GM12878 (cell line): Measurements from ENCODE around the gene SNRPD1. TPM values are rescaled to one million over a fixed set of nuclear protein-coding genes. Genes with fewer than 3 reads are reported as not detected.

ENCODE experiments used
- ATF7 ChIP-seq: fragments of 450-650 bp; IDR thresholded peaks from 2 replicates; pipeline ENCODE4 v1.6.1; 2016; ENCODE audit warnings: low read depth, mild to moderate bottlenecking
- BHLHE40 ChIP-seq, 2 experiments: fragments of 450-650 bp in 1 of 2; IDR thresholded peaks; 2 replicates each; pipeline ENCODE4 v1.6.1; 2011 to 2017; ENCODE audit warnings: low read depth in 2 of 2, borderline replicate concordance in 1 of 2, improper control_type of control experiment in 1 of 2, low read length in 1 of 2, mild to moderate bottlenecking in 1 of 2
- BMI1 ChIP-seq: fragments of 450-650 bp; IDR thresholded peaks from 2 replicates; pipeline ENCODE4 v1.6.1; 2016; ENCODE audit warnings: mild to moderate bottlenecking, moderate library complexity, borderline replicate concordance
- ELK1 ChIP-seq: IDR thresholded peaks from 2 replicates; pipeline ENCODE4 v1.6.1; 2012; ENCODE audit warnings: low read depth, low read length, improper control_type of control experiment
- IKZF1 ChIP-seq: fragments of 450-650 bp; conservative IDR thresholded peaks from 2 replicates; pipeline ENCODE4 v1.6.1; 2017; ENCODE audit warnings: antibody characterized with exemption, mild to moderate bottlenecking
- IKZF2 ChIP-seq, 2 experiments: fragments of 450-650 bp; IDR thresholded peaks; 2 replicates each; pipeline ENCODE4 v1.6.1; 2017; ENCODE audit warnings: mild to moderate bottlenecking in 2 of 2, moderate library complexity in 2 of 2
- JUNB ChIP-seq: IDR thresholded peaks from 2 replicates; pipeline ENCODE4 v1.6.1; 2016; ENCODE audit warnings: antibody characterized with exemption, mild to moderate bottlenecking
- KDM1A ChIP-seq: fragments of 200-600 bp; sonication (generic); IDR thresholded peaks from 2 replicates; pipeline ENCODE4 v1.6.1; 2016; ENCODE audit warnings: borderline replicate concordance
- MTA2 ChIP-seq: fragments of 450-650 bp; IDR thresholded peaks from 2 replicates; pipeline ENCODE4 v1.6.1; 2016; ENCODE audit warnings: low read depth, mild to moderate bottlenecking, moderate library complexity
- NRF1 ChIP-seq: conservative IDR thresholded peaks from 2 replicates; pipeline ENCODE4 v1.6.1; 2011; ENCODE audit warnings: mild to moderate bottlenecking, low read depth, low read length, improper control_type of control experiment
- POLR2A ChIP-seq: IDR thresholded peaks from 2 replicates; pipeline ENCODE4 v1.6.1; 2011; ENCODE audit warnings: low read depth, mild to moderate bottlenecking, low read length
- POLR2AphosphoS2 ChIP-seq: IDR thresholded peaks from 2 replicates; pipeline ENCODE4 v1.6.1; 2011; ENCODE audit warnings: low read depth, mild to moderate bottlenecking, low read length, improper control_type of control experiment, moderate library complexity
- RAD21 ChIP-seq: IDR thresholded peaks from 2 replicates; pipeline ENCODE4 v1.6.1; 2011; ENCODE audit warnings: mild to moderate bottlenecking, low read depth, low read length, moderate library complexity; ENCODE audit not compliant: insufficient read depth
- RCOR1 ChIP-seq: conservative IDR thresholded peaks from 2 replicates; pipeline ENCODE4 v1.6.1; 2012; ENCODE audit warnings: low read depth, low read length, improper control_type of control experiment
- RFX5 ChIP-seq: IDR thresholded peaks from 2 replicates; pipeline ENCODE4 v1.6.1; 2011; ENCODE audit warnings: low read depth, low read length, improper control_type of control experiment
- SMAD5 ChIP-seq: IDR thresholded peaks from 2 replicates; pipeline ENCODE4 v1.6.1; 2016; ENCODE audit warnings: antibody characterized with exemption, low read depth
- SUZ12 ChIP-seq: fragments of 200-600 bp; sonication (generic); IDR thresholded peaks from one replicate; pipeline ENCODE4 v1.6.1; 2018; ENCODE audit warnings: antibody characterized with exemption, mild to moderate bottlenecking; ENCODE audit not compliant: unreplicated experiment
- TCF7 ChIP-seq: IDR thresholded peaks from 2 replicates; pipeline ENCODE4 v1.6.1; 2014; ENCODE audit warnings: antibody characterized with exemption, borderline replicate concordance
- YY1 ChIP-seq: IDR thresholded peaks from 2 replicates; pipeline ENCODE4 v1.6.1; 2011; ENCODE audit warnings: low read depth, mild to moderate bottlenecking, low read length
- ZBTB33 ChIP-seq: fragments of 450-650 bp; IDR thresholded peaks from 2 replicates; pipeline ENCODE4 v1.6.1; 2017; ENCODE audit warnings: mild to moderate bottlenecking
- ZNF217 ChIP-seq: fragments of 450-650 bp; IDR thresholded peaks from 2 replicates; pipeline ENCODE4 v1.6.1; 2017; ENCODE audit warnings: antibody characterized with exemption, mild to moderate bottlenecking
- ZNF24 ChIP-seq: fragments of 450-650 bp; IDR thresholded peaks from 2 replicates; pipeline ENCODE4 v1.6.1; 2017; ENCODE audit warnings: antibody characterized with exemption, mild to moderate bottlenecking
- polyA plus RNA-seq, 11 experiments: library from polyadenylated mRNA; depleted of rRNA in 4 of 11; unstranded in 6 of 11; stranded (reverse) in 5 of 11; fragments of >200 nt; fragmentation: Nextera tagmentation in 4 of 11; fragmentation: Illumina TruSeq in 1 of 11; extraction: Ambion mirVana in 4 of 11; extraction: Trizol in 1 of 11; gene quantifications; 1 replicate in 1 of 11; 2 replicates in 10 of 11; pipeline versions ENCODE4 v1.2.1 to v1.2.3, GENCODE V29; 2011 to 2016; ENCODE audit warnings: inconsistent platforms in 2 of 11, missing spikeins in 2 of 11, low read depth in 1 of 11
- total RNA-seq, 4 experiments: library from RNA; depleted of rRNA in 3 of 4; stranded (reverse); fragments of >200 nt in 3 of 4; fragmentation: Illumina TruSeq in 1 of 4; extraction: Trizol in 1 of 4; gene quantifications; 2 replicates each; pipeline versions ENCODE4 v1.2.1 to v1.2.3, GENCODE V29; 2013 to 2021
- TF ChIP-seq, protein P1 (sequence below): fragments of 450-650 bp; IDR thresholded peaks from 2 replicates; pipeline ENCODE4 v1.6.1; 2018; ENCODE audit warnings: borderline replicate concordance, mild to moderate bottlenecking; ENCODE audit not compliant: partially characterized antibody

Gene SNRPD1
- total and polyA plus RNA-seq, 10 of the 15 experiments (the other 5 are each of a cell fraction or from before 2014, with no cell fraction given) = 52.6 to 866 (median 227) TPM

DNA sequence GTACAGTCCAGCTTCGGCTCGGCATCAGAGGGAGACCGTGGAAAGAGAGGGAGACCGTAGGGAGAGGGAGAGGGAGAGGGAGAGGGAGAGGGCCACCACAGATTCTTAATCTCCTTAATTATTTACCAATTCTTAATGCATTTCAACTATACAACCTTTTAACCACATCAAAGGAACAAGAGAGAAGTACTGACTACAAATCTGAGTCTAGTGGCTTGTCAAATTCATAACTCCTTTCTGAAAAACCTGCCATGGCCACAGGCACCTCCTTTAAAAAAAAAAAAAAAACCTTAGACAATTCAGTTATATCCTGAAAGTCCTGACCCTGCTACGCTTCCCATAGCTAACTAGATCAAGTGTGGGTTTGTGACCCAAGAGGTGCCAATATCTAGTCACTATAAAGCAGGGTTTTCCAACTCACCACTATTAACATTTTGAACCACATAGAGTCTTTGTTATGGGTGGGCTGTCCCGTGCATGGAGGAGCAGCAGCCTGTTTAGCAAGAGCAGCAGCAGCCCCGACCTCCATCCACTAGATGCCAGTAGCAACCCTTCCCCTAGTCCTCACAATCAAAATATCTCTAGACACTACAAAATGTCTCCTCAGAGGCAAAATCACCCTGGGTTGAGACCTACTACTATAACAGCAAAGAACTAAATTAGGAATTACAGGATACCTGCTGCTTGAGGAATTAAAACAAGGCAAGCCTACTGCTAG is 18.4 kb upstream of the SNRPD1 start (continued):
- TF ChIP-seq JUNB (0 out of 2 replicates have a peak, but pooled peaks have one; percentile 26), POLR2AphosphoS2 (no peak), ATF7 (no peak), NRF1 (no peak), MTA2 (0 out of 2 replicates have a peak, but pooled peaks have one; percentile 17), POLR2A (no peak), YY1 (peak; percentile 65), RFX5 (no peak), SUZ12 (no peak), IKZF2 (IDR thresholded peaks at IDR 0.05) (no peak), ELK1 (no peak), BHLHE40 (IDR thresholded peaks at IDR 0.05; ENCODE audit: borderline replicate concordance in 1 of 2, low read depth in 2 of 2, low read length in 1 of 2) (peak in 1 of 2 experiments; percentile 9; a peak in 1 of 4 replicates), IKZF1 (no peak), RAD21 (peak; percentile 27; the same call in 1 of the 2 replicates), BMI1 (no peak), ZNF217 (no peak), RCOR1 (no peak), SMAD5 (no peak), ZBTB33 (no peak), ZNF24 (no peak), KDM1A (no peak), TCF7 (peak; percentile 86)
- TF ChIP-seq, protein P1, sequence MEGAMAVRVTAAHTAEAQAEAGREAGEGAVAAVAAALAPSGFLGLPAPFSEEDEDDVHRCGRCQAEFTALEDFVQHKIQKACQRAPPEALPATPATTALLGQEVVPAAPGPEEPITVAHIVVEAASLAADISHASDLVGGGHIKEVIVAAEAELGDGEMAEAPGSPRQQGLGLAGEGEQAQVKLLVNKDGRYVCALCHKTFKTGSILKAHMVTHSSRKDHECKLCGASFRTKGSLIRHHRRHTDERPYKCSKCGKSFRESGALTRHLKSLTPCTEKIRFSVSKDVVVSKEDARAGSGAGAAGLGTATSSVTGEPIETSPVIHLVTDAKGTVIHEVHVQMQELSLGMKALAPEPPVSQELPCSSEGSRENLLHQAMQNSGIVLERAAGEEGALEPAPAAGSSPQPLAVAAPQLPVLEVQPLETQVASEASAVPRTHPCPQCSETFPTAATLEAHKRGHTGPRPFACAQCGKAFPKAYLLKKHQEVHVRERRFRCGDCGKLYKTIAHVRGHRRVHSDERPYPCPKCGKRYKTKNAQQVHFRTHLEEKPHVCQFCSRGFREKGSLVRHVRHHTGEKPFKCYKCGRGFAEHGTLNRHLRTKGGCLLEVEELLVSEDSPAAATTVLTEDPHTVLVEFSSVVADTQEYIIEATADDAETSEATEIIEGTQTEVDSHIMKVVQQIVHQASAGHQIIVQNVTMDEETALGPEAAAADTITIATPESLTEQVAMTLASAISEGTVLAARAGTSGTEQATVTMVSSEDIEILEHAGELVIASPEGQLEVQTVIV = no peak
